GM12878 (cell line): Measurements from ENCODE around the gene ZBTB37. TPM values are rescaled to one million over a fixed set of nuclear protein-coding genes. Genes with fewer than 3 reads are reported as not detected.

Experiments
- ATAC-seq: fragments of 200-7000 bp; cut with Tn5 transposase; 3 replicates; pipeline ENCODE4 v1.9.1; 2020; ENCODE audit warnings: mild to moderate bottlenecking, moderate library complexity
- BruUV-seq: library from RNA; stranded (reverse); fragments of 400-500 nt; replicated peaks from 2 replicates; lab custom pipeline; 2021; lab: Mats Ljungman, UMichigan
- CTCF ChIA-PET: fragments of 300-600 bp; sonication (Branson Sonifier 250); formaldehyde crosslinking; extraction: SDS; loops from one replicate; lab custom pipeline; 2021; ENCODE audit warnings: inconsistent platforms; lab: Yijun Ruan, JAX
- POLR2A ChIA-PET: fragments of 350-600 bp; formaldehyde crosslinking; extraction: SDS; loops from one replicate; lab custom pipeline; 2021; ENCODE audit warnings: inconsistent platforms; lab: Charles Lee
- RAD21 ChIA-PET: fragments of 300-600 bp; sonication (Branson Sonifier 250); formaldehyde crosslinking; loops from one replicate; lab custom pipeline; 2023; ENCODE audit warnings: antibody characterized with exemption; ENCODE audit not compliant: unreplicated experiment; lab: Charles Lee
- SMC1A ChIA-PET: fragments of 300-600 bp; sonication (Branson Sonifier 250); formaldehyde crosslinking; loops from one replicate; lab custom pipeline; 2023; ENCODE audit not compliant: unreplicated experiment, uncharacterized antibody; lab: Charles Lee
- DNase-seq: peaks from one replicate; pipeline ENCODE4 v3.0.0-alpha.2; 2011; ENCODE audit warnings: low read depth, low spot score
- FAIRE-seq: peaks from 3 replicates; lab custom pipeline; 2011; peaks lifted over from hg19 to GRCh38; lab: Jason Lieb, UNC
- H2AFZ ChIP-seq: 2 replicates; pipeline ENCODE4 v1.6.0; 2011; ENCODE audit warnings: low read depth, low read length, control low read depth; ENCODE audit not compliant: control insufficient read depth
- H3K27ac ChIP-seq: 2 replicates; pipeline ENCODE4 v1.5.1; 2011; ENCODE audit warnings: control low read depth; ENCODE audit not compliant: control insufficient read depth, insufficient read depth
- H3K27me3 ChIP-seq, 2 experiments: replicated peaks in 1 of 2; 2 replicates each; pipeline versions ENCODE4 v1.6.0 to v1.6.1; 2011; ENCODE audit warnings: low read length in 1 of 2; ENCODE audit not compliant: control insufficient read depth in 2 of 2, insufficient read depth in 2 of 2
- H3K36me3 ChIP-seq, 2 experiments: 2 replicates each; pipeline ENCODE4 v1.5.1; 2011; ENCODE audit warnings: low read length in 1 of 2; ENCODE audit not compliant: control insufficient read depth in 2 of 2, insufficient read depth in 2 of 2
- H3K4me1 ChIP-seq: 2 replicates; pipeline ENCODE4 v1.6.1; 2011; ENCODE audit warnings: mild to moderate bottlenecking, low read length, moderate library complexity, mixed read lengths; ENCODE audit not compliant: control insufficient read depth, insufficient read depth
- H3K4me2 ChIP-seq: 2 replicates; pipeline ENCODE4 v1.6.0; 2011; ENCODE audit warnings: control low read depth; ENCODE audit not compliant: control insufficient read depth, insufficient read depth
- H3K4me3 ChIP-seq: fragments of 200-600 bp; sonication (generic); 2 replicates; pipeline ENCODE4 v1.5.1; 2016
- H3K79me2 ChIP-seq: 2 replicates; pipeline ENCODE4 v1.6.0; 2011; ENCODE audit warnings: low read length; ENCODE audit not compliant: control insufficient read depth, insufficient read depth
- H3K9ac ChIP-seq: 2 replicates; pipeline ENCODE4 v1.8.0; 2011; ENCODE audit warnings: low read length, control low read depth, mixed read lengths; ENCODE audit not compliant: control insufficient read depth, insufficient read depth
- H3K9me3 ChIP-seq: replicated peaks from 3 replicates; pipeline ENCODE4 v1.5.1; 2011; ENCODE audit warnings: mild to moderate bottlenecking, low read length; ENCODE audit not compliant: control insufficient read depth, insufficient read depth
- H4K20me1 ChIP-seq: 2 replicates; pipeline ENCODE4 v1.6.0; 2011; ENCODE audit not compliant: control insufficient read depth, insufficient read depth
- ESRRA ChIP-seq: IDR thresholded peaks from 2 replicates; pipeline ENCODE4 v1.6.1; 2012; ENCODE audit warnings: mild to moderate bottlenecking, low read length, improper control_type of control experiment
- IKZF2 ChIP-seq, 2 experiments: fragments of 450-650 bp; IDR thresholded peaks; 2 replicates each; pipeline ENCODE4 v1.6.1; 2017; ENCODE audit warnings: mild to moderate bottlenecking in 2 of 2, moderate library complexity in 2 of 2
- LARP7 ChIP-seq: fragments of 450-650 bp; IDR thresholded peaks from 2 replicates; pipeline ENCODE4 v1.6.1; 2017; ENCODE audit warnings: mild to moderate bottlenecking
- MEF2A ChIP-seq: IDR thresholded peaks from 2 replicates; pipeline ENCODE4 v1.6.1; 2011; ENCODE audit warnings: low read depth, mild to moderate bottlenecking, low read length, moderate library complexity; ENCODE audit not compliant: insufficient read depth
- RELA ChIP-seq: fragments of 450-650 bp; IDR thresholded peaks from 2 replicates; pipeline ENCODE4 v1.8.0; 2014; ENCODE audit warnings: borderline replicate concordance; ENCODE audit not compliant: partially characterized antibody
- STAT1 ChIP-seq: fragments of 450-650 bp; conservative IDR thresholded peaks from 2 replicates; pipeline ENCODE4 v1.6.1; 2014; ENCODE audit warnings: antibody characterized with exemption, mild to moderate bottlenecking
- SUZ12 ChIP-seq: fragments of 200-600 bp; sonication (generic); IDR thresholded peaks from one replicate; pipeline ENCODE4 v1.6.1; 2018; ENCODE audit warnings: antibody characterized with exemption, mild to moderate bottlenecking; ENCODE audit not compliant: unreplicated experiment
- TAF1 ChIP-seq: IDR thresholded peaks from 2 replicates; pipeline ENCODE4 v1.6.1; 2011; ENCODE audit warnings: mild to moderate bottlenecking, low read depth, low read length, borderline replicate concordance
- TARDBP ChIP-seq: IDR thresholded peaks from 2 replicates; pipeline ENCODE4 v1.6.1; 2016; ENCODE audit warnings: borderline replicate concordance
- YBX1 ChIP-seq: fragments of 450-650 bp; IDR thresholded peaks from 2 replicates; pipeline ENCODE4 v1.6.1; 2016; ENCODE audit warnings: antibody characterized with exemption
- WGBS: methylation state at CpG from one replicate; pipeline ENCODE4 v1.1.6; 2016; ENCODE audit warnings: low lambda C conversion rate; ENCODE audit not compliant: insufficient replicate concordance, insufficient coverage; ENCODE audit errors: missing lambda C conversion rate; 5-methylcytosine and 5-hydroxymethylcytosine counted together
- in situ Hi-C: fragments of 300-500 bp; cut with MboI; formaldehyde crosslinking; loops from 9 replicates; pipeline ENCODE4 v1.14.3; 2018; ENCODE audit warnings: mixed read lengths
- intact Hi-C: fragments of 100-400 bp; cut with micrococcal nuclease; formaldehyde crosslinking; loops from one replicate; pipeline ENCODE4 v1.14.2; 2022; ENCODE audit not compliant: unreplicated experiment
- polyA plus RNA-seq, 11 experiments: library from polyadenylated mRNA; depleted of rRNA in 4 of 11; unstranded in 6 of 11; stranded (reverse) in 5 of 11; fragments of >200 nt; fragmentation: Nextera tagmentation in 4 of 11; fragmentation: Illumina TruSeq in 1 of 11; extraction: Ambion mirVana in 4 of 11; extraction: Trizol in 1 of 11; gene quantifications; 1 replicate in 1 of 11; 2 replicates in 10 of 11; pipeline versions ENCODE4 v1.2.1 to v1.2.3, GENCODE V29; 2011 to 2016; ENCODE audit warnings: inconsistent platforms in 2 of 11, missing spikeins in 2 of 11, low read depth in 1 of 11
- total RNA-seq, 4 experiments: library from RNA; depleted of rRNA in 3 of 4; stranded (reverse); fragments of >200 nt in 3 of 4; fragmentation: Illumina TruSeq in 1 of 4; extraction: Trizol in 1 of 4; gene quantifications; 2 replicates each; pipeline versions ENCODE4 v1.2.1 to v1.2.3, GENCODE V29; 2013 to 2021
- TF ChIP-seq, protein P1 (sequence below): IDR thresholded peaks from 2 replicates; pipeline ENCODE4 v1.6.1; 2012; ENCODE audit warnings: low read length, inconsistent platforms
- TF ChIP-seq, protein P2 (sequence below): fragments of 450-650 bp; formaldehyde crosslinking; IDR thresholded peaks from 2 replicates; pipeline ENCODE4 v1.5.0; 2022; ENCODE audit warnings: mild to moderate bottlenecking, missing genetic modification characterization
- TF ChIP-seq, protein P3 (sequence below): IDR thresholded peaks from 2 replicates; pipeline ENCODE4 v1.6.1; 2011; ENCODE audit warnings: borderline replicate concordance, low read depth, mild to moderate bottlenecking, moderate library complexity, mixed read lengths, low read length; ENCODE audit not compliant: insufficient read depth; ENCODE audit errors: extremely low read length

The ZBTB37 gene
- total and polyA plus RNA-seq, 10 of the 15 experiments (the other 5 are each of a cell fraction or from before 2014, with no cell fraction given) = 0.16 to 5.7 (median 1.9) TPM

DNA sequence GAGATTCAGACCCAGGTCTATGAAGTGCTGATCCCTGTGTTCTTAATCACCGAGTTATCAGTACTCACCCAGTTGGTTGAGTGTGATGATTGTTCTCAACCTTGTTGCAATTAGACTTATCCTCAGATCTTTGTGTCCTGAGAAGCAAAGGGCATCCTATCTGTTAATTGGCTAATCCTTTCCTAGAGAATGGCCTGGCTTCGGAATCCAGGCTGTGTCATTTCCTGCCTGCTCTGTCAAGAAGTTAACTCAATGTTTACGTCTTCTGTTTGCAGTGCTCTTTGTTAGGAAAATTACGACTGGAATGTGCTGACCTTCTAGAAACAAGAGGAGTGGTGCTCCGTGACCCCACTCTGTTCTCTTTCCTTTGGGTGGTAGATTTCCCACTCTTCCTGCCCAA is 15.1 kb upstream of the ZBTB37 start:
- intact Hi-C loops (no loop called here), in situ Hi-C loops (no loop called here)
- no peak overlapping the region for H2AFZ ChIP-seq
- no peaks in the 10 kb centered on the region for H3K27me3 ChIP-seq
- H3K27ac ChIP-seq = no peak overlapping the region
- H3K4me2 ChIP-seq = no peak overlapping the region
- DNase-seq (no peak), FAIRE-seq (no peak)
- POLR2A ChIA-PET = no interaction called here
- H4K20me1 ChIP-seq = no peaks in the 10 kb centered on the region
- H3K9ac ChIP-seq = no peak overlapping the region
- no peaks in the 10 kb centered on the region for H3K9me3 ChIP-seq
- H3K36me3 ChIP-seq = peaks cover 1 to 10% of the 10 kb centered on the region in 2 experiments; a peak in 3 of 4 replicates
- SMC1A ChIA-PET = no interaction called here
- no TSS peak for BruUV-seq
- 96% methylated on average over 5 of the region's 5 CpGs for WGBS
- no peak for TF ChIP-seq RELA
- no peak for TF ChIP-seq SUZ12
- no peak for TF ChIP-seq TAF1
- no peak for TF ChIP-seq STAT1
- no peak for TF ChIP-seq ESRRA
- TF ChIP-seq, all 136 proteins: peak for 0
- no peaks in the 10 kb centered on the region for H3K79me2 ChIP-seq
- ChIA-PET CTCF (no interaction called here), RAD21 (no interaction called here)
- no peaks in the 10 kb centered on the region for H3K4me1 ChIP-seq
- ATAC-seq = no peak
- H3K4me3 ChIP-seq = no peak overlapping the region

DNA sequence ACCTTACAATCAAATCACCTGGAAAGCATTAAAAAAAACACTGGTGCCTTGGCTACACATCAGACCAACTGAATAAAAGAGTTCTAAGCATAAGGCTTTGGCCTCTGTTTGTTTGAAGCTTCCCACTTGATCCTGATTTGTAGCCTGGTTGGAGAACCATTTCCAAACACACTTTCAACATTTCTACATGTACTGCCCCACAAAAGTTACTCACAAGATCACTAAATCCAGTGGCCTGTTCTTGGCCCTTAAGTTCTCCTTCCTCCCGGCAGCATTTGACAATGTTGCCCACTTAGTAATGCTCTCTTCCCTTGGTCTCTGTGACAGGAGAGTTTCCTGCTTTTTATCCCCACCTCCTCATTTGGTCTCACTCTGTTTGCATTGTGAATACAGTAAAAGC is 12.2 kb upstream of the ZBTB37 start:
- SMC1A ChIA-PET = interaction anchor here (0.8 kb wide), 1 partner anchor 35 kb away, joined by 3 read pairs; no protein-coding TSS in a partner anchor
- H3K79me2 ChIP-seq = no peaks in the 10 kb centered on the region
- CTCF ChIA-PET = no interaction called here
- H3K27me3 ChIP-seq = no peaks in the 10 kb centered on the region
- in situ Hi-C loops (no loop called here), intact Hi-C loops (no loop called here)
- 95% methylated on average over 1 of the region's 1 CpG for WGBS
- H3K4me2 ChIP-seq = no peak overlapping the region
- no peaks in the 10 kb centered on the region for H3K9me3 ChIP-seq
- no peaks in the 10 kb centered on the region for H4K20me1 ChIP-seq
- peaks cover 1 to 10% of the 10 kb centered on the region in 2 experiments for H3K36me3 ChIP-seq
- no peak overlapping the region for H2AFZ ChIP-seq
- POLR2A ChIA-PET = no interaction called here
- no peak overlapping the region for H3K27ac ChIP-seq
- no peak overlapping the region for H3K4me3 ChIP-seq
- ATAC-seq (no peak), FAIRE-seq (no peak), DNase-seq (no peak)
- no peak overlapping the region for H3K9ac ChIP-seq
- RAD21 ChIA-PET = no interaction called here
- no peaks in the 10 kb centered on the region for H3K4me1 ChIP-seq
- BruUV-seq = no TSS peak
- TF ChIP-seq MEF2A (no peak), IKZF2 (IDR thresholded peaks at IDR 0.05) (no peak), LARP7 (no peak), YBX1 (no peak), TARDBP (no peak), ESRRA (no peak), STAT1 (no peak)
- TF ChIP-seq, protein P1, sequence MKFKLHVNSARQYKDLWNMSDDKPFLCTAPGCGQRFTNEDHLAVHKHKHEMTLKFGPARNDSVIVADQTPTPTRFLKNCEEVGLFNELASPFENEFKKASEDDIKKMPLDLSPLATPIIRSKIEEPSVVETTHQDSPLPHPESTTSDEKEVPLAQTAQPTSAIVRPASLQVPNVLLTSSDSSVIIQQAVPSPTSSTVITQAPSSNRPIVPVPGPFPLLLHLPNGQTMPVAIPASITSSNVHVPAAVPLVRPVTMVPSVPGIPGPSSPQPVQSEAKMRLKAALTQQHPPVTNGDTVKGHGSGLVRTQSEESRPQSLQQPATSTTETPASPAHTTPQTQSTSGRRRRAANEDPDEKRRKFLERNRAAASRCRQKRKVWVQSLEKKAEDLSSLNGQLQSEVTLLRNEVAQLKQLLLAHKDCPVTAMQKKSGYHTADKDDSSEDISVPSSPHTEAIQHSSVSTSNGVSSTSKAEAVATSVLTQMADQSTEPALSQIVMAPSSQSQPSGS = no peak
- TF ChIP-seq, protein P2, sequence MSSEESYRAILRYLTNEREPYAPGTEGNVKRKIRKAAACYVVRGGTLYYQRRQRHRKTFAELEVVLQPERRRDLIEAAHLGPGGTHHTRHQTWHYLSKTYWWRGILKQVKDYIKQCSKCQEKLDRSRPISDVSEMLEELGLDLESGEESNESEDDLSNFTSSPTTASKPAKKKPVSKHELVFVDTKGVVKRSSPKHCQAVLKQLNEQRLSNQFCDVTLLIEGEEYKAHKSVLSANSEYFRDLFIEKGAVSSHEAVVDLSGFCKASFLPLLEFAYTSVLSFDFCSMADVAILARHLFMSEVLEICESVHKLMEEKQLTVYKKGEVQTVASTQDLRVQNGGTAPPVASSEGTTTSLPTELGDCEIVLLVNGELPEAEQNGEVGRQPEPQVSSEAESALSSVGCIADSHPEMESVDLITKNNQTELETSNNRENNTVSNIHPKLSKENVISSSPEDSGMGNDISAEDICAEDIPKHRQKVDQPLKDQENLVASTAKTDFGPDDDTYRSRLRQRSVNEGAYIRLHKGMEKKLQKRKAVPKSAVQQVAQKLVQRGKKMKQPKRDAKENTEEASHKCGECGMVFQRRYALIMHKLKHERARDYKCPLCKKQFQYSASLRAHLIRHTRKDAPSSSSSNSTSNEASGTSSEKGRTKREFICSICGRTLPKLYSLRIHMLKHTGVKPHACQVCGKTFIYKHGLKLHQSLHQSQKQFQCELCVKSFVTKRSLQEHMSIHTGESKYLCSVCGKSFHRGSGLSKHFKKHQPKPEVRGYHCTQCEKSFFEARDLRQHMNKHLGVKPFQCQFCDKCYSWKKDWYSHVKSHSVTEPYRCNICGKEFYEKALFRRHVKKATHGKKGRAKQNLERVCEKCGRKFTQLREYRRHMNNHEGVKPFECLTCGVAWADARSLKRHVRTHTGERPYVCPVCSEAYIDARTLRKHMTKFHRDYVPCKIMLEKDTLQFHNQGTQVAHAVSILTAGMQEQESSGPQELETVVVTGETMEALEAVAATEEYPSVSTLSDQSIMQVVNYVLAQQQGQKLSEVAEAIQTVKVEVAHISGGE (CRISPR knock-in tag) = no peak
- TF ChIP-seq, protein P3, sequence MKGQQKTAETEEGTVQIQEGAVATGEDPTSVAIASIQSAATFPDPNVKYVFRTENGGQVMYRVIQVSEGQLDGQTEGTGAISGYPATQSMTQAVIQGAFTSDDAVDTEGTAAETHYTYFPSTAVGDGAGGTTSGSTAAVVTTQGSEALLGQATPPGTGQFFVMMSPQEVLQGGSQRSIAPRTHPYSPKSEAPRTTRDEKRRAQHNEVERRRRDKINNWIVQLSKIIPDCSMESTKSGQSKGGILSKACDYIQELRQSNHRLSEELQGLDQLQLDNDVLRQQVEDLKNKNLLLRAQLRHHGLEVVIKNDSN = no peak
